Smooth muscle cell (in vitro differentiated cells): ENCODE data around the gene DENND2A. TPM values are rescaled to one million over a fixed set of nuclear protein-coding genes. Genes with fewer than 3 reads are reported as not detected.

Source experiments
- DNase-seq: peaks from one replicate; lab custom pipeline; 2025; ENCODE audit not compliant: unreplicated experiment; lab: John Stamatoyannopoulos, UW
- H2AFZ ChIP-seq: fragments of 200-600 bp; sonication (generic); 2 replicates; pipeline ENCODE4 v1.6.0; 2016; ENCODE audit warnings: antibody characterized with exemption, low read depth, mild to moderate bottlenecking
- H3F3A ChIP-seq: fragments of 200-600 bp; sonication (generic); 2 replicates; pipeline ENCODE4 v1.6.0; 2017; ENCODE audit warnings: antibody characterized with exemption, low read depth
- H3K27ac ChIP-seq: fragments of 200-600 bp; sonication (generic); 2 replicates; pipeline ENCODE4 v1.5.1; 2016; ENCODE audit warnings: low read depth, mild to moderate bottlenecking
- H3K27me3 ChIP-seq: fragments of 200-600 bp; sonication (generic); 2 replicates; pipeline ENCODE4 v1.6.1; 2016; ENCODE audit warnings: low read depth, mild to moderate bottlenecking
- H3K36me3 ChIP-seq: fragments of 200-600 bp; sonication (generic); 2 replicates; pipeline ENCODE4 v1.5.1; 2016; ENCODE audit warnings: low read depth
- H3K4me1 ChIP-seq: fragments of 200-600 bp; sonication (generic); 2 replicates; pipeline ENCODE4 v1.5.1; 2016; ENCODE audit warnings: low read depth
- H3K4me2 ChIP-seq: fragments of 200-600 bp; sonication (generic); 2 replicates; pipeline ENCODE4 v1.6.0; 2016; ENCODE audit warnings: mild to moderate bottlenecking
- H3K4me3 ChIP-seq: fragments of 200-600 bp; sonication (generic); 2 replicates; pipeline ENCODE4 v1.5.1; 2016; ENCODE audit warnings: mild to moderate bottlenecking
- H3K79me2 ChIP-seq: fragments of 200-600 bp; sonication (generic); 2 replicates; pipeline ENCODE4 v1.6.0; 2016; ENCODE audit warnings: low read depth, mild to moderate bottlenecking
- H3K9ac ChIP-seq: fragments of 200-600 bp; sonication (generic); 2 replicates; pipeline ENCODE4 v1.6.0; 2016; ENCODE audit warnings: low read depth
- H3K9me3 ChIP-seq: fragments of 200-600 bp; sonication (generic); replicated peaks from 2 replicates; pipeline ENCODE4 v1.5.1; 2016; ENCODE audit warnings: low read depth
- H4K20me1 ChIP-seq: fragments of 200-600 bp; sonication (generic); 2 replicates; pipeline ENCODE4 v1.6.0; 2016; ENCODE audit warnings: low read depth
- CTCF ChIP-seq: fragments of 200-600 bp; sonication (generic); IDR thresholded peaks from 2 replicates; pipeline ENCODE4 v1.5.1; 2017; ENCODE audit warnings: borderline replicate concordance, mild to moderate bottlenecking, antibody characterized with exemption; ENCODE audit not compliant: insufficient read depth, poor library complexity, severe bottlenecking
- WGBS: methylation state at CpG from one replicate; pipeline ENCODE4 v1.1.7; 2016; ENCODE audit warnings: low lambda C conversion rate; 5-methylcytosine and 5-hydroxymethylcytosine counted together
- polyA plus RNA-seq: library from polyadenylated mRNA; unstranded; fragments of >200 nt; fragmentation: Nextera tagmentation; extraction: Ambion mirVana; gene quantifications from 2 replicates; pipeline ENCODE4 v1.2.1, GENCODE V29; 2016
- total RNA-seq: library from RNA; depleted of rRNA; stranded (reverse); fragments of >200 nt; gene quantifications from 2 replicates; pipeline ENCODE4 v1.2.3, GENCODE V29; 2014

The DENND2A gene
- total and polyA plus RNA-seq, 2 experiments from 2014 or later: 1.8 to 4.6 TPM

- Histone ChIP-seq H2AFZ (no peak overlapping the region), H3K27ac (no peak overlapping the region), H3K79me2 (no peaks in the 10 kb centered on the region), H3K9ac (no peak overlapping the region), H4K20me1 (no peaks in the 10 kb centered on the region), H3K36me3 (no peaks in the 10 kb centered on the region), H3K27me3 (no peaks in the 10 kb centered on the region), H3K4me2 (no peak overlapping the region), H3K9me3 (no peaks in the 10 kb centered on the region), H3K4me1 (peaks cover 9% of the 10 kb centered on the region), H3K4me3 (no peak overlapping the region), H3F3A (no peaks in the 10 kb centered on the region)
- no peak for DNase-seq
- 59% methylated on average over 3 of the region's 3 CpGs for WGBS
- TF ChIP-seq CTCF: no peak
Observed at GRCh38 chr7:140683657-140684056, 43.0 kb upstream of the DENND2A start.

DNA sequence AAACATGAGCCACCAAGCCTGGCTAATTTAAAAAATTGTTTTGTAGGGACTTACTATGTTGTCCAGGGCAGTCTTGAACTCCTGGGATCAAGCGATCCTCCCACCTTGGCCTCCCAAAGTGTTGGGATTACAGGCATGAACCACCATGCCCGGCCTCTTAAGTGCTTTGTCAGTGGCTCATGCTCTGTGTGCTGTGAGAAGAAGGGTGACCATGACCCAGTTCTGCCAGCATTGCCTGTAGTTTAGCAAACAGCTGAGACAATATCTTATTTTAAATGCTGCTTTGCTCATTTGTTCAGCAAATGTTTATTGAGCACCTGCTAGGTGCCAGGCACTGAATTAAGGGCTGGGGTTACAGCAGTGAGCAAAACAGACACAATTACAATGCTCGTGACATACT, 41.2 kb upstream of the DENND2A start:
- Histone ChIP-seq H3K4me3 (no peak overlapping the region), H3K27ac (no peak overlapping the region), H3K27me3 (no peaks in the 10 kb centered on the region), H3K36me3 (no peaks in the 10 kb centered on the region), H3K4me2 (no peak overlapping the region), H3K9me3 (no peaks in the 10 kb centered on the region), H4K20me1 (no peaks in the 10 kb centered on the region), H2AFZ (no peak overlapping the region), H3F3A (no peaks in the 10 kb centered on the region), H3K4me1 (peaks cover 9% of the 10 kb centered on the region), H3K9ac (no peak overlapping the region), H3K79me2 (no peaks in the 10 kb centered on the region)
- no peak for DNase-seq
- no peak for TF ChIP-seq CTCF
- 97% methylated on average over 3 of the region's 3 CpGs for whole genome bisulfite sequencing

- Histone ChIP-seq H3K9ac (no peak overlapping the region), H4K20me1 (no peaks in the 10 kb centered on the region), H2AFZ (no peak overlapping the region), H3F3A (no peaks in the 10 kb centered on the region), H3K79me2 (no peaks in the 10 kb centered on the region), H3K4me3 (no peak overlapping the region), H3K36me3 (no peaks in the 10 kb centered on the region), H3K27me3 (no peaks in the 10 kb centered on the region), H3K4me1 (peaks cover 9% of the 10 kb centered on the region), H3K9me3 (no peaks in the 10 kb centered on the region), H3K4me2 (no peak overlapping the region), H3K27ac (no peak overlapping the region)
- TF ChIP-seq CTCF: no peak
- no peak for DNase-seq
- WGBS: 87% methylated on average over 7 of the region's 7 CpGs
Observed at GRCh38 chr7:140680886-140681285, 40.3 kb upstream of the DENND2A start.

- Histone ChIP-seq H3K36me3 (no peaks in the 10 kb centered on the region), H3K27ac (no peak overlapping the region), H3F3A (no peaks in the 10 kb centered on the region), H3K27me3 (no peaks in the 10 kb centered on the region), H4K20me1 (no peaks in the 10 kb centered on the region), H3K9ac (no peak overlapping the region), H3K79me2 (no peaks in the 10 kb centered on the region), H3K4me1 (peaks cover 8% of the 10 kb centered on the region), H3K4me3 (no peak overlapping the region), H3K4me2 (no peak overlapping the region), H3K9me3 (no peaks in the 10 kb centered on the region), H2AFZ (no peak overlapping the region)
- DNase-seq: no peak
- no peak for TF ChIP-seq CTCF
- 98% methylated on average over 9 of the region's 9 CpGs for WGBS
Observed at GRCh38 chr7:140679186-140679585, 38.6 kb upstream of the DENND2A start.
